Right ventricle myocardium superior (tissue), 1 donor: ENCODE data around the gene SLC49A4. TPM values are rescaled to one million over a fixed set of nuclear protein-coding genes. Genes with fewer than 3 reads are reported as not detected.
A peak's percentile ranks its signal among the peaks of the same experiment; 100 is the strongest.
"Not testable (repeated sequence)": the region's sequence is repeated elsewhere in the genome, so short reads cannot be mapped to it uniquely, and the experiment has no call there.

Source experiments
- ATAC-seq: fragments of 200-7000 bp; cut with Tn5 transposase; one replicate; pipeline ENCODE4 v1.9.1; 2020; ENCODE audit warnings: mild to moderate bottlenecking; ENCODE audit not compliant: poor library complexity
- DNase-seq: peaks from one replicate; pipeline ENCODE4 v3.0.0-alpha.2; 2020
- intact Hi-C: fragments of 100-400 bp; cut with DNase I; formaldehyde crosslinking; loops from one replicate; pipeline ENCODE4 v1.11.2; 2022
- long read RNA-seq: library from polyadenylated mRNA; unstranded; transcript quantifications from one replicate; pipeline ENCODE4 v2.0.0, GENCODE V29; 2021
- total RNA-seq: library from RNA; stranded (reverse); fragmentation: NEBNext Ultra II Directional; extraction: Animal tissue kit (Norgen Biotek cat#: 25700); gene quantifications from one replicate; pipeline ENCODE4 v1.2.1, GENCODE V29; 2021
- donor health status: DM: no; HTN: yes; CAD: no; lungs with severe emphysema.

Gene SLC49A4
- 15.0 TPM for total RNA-seq
- long read RNA-seq, transcript DIRC2-201 (9 exons, 3,596 nt) = major isoform, 79 of 81 reads
- long read RNA-seq, partial matches to known transcripts = 2 of 81 reads
- long read RNA-seq, other reads (novel, unspliced or antisense) = 0 of 81 reads

DNA sequence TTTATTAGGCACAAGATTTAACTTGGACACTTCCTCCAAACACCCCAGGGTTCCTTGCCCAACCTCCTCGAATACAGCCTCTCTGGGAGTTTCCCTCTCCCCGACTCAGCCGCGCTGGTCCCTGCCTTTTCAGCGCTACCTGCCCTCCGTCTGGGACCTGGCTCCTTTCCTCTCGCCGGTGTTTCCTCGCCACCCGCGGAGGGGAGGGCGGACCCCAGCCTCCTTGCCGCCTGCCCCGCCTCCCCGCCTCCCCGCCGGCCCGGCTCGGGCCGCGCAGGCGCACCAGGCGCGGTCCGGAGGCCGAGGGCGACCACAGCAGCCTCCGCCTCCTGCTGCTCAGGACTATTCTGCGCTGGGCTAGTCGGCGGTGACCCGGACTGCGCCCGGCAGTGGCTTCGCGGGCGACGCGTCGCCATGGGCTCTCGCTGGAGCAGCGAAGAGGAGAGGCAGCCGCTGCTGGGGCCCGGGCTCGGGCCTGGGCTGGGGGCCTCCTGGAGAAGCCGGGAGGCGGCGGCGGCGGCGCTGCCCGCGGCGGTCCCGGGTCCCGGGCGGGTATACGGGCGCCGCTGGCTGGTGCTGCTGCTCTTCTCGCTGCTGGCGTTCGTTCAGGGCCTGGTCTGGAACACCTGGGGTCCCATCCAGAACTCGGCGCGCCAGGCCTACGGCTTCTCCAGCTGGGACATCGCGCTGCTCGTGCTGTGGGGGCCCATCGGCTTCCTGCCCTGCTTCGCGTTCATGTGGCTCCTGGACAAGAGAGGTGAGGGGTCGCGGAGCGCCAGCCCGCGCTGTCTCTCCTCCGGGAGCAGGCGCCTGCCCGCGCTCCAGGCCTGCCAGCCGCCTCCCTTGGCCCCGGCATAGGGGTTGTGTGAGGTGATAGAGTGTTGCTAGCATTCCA, at the start of gene SLC49A4:
Gene SLC49A4 (plus strand): TSS at position 291 of the 895 bp plus-strand sequence. CDS start 124 bp downstream, at position 415.
- ATAC-seq (peak; percentile 93), DNase-seq (peak; percentile 87)
- intact Hi-C loops = no loop called here

- intact Hi-C loops = no loop called here
- ATAC-seq (no peak), DNase-seq (no peak)
These were observed 49.4 kb upstream of the SLC49A4 start for GRCh38 chr3:122745369-122746021.

GRCh38 chr3:122747295-122747694, 47.6 kb upstream of the SLC49A4 start:
- ATAC-seq, DNase-seq, intact Hi-C loops: not testable (repeated sequence)

GRCh38 chr3:122748347-122748746, 46.5 kb upstream of the SLC49A4 start:
- intact Hi-C loops = no loop called here
- no peak for DNase-seq
- ATAC-seq = no peak

GRCh38 chr3:122754929-122755328, 39.9 kb upstream of the SLC49A4 start:
- ATAC-seq = no peak
- DNase-seq = no peak
- intact Hi-C loops = no loop called here

DNA sequence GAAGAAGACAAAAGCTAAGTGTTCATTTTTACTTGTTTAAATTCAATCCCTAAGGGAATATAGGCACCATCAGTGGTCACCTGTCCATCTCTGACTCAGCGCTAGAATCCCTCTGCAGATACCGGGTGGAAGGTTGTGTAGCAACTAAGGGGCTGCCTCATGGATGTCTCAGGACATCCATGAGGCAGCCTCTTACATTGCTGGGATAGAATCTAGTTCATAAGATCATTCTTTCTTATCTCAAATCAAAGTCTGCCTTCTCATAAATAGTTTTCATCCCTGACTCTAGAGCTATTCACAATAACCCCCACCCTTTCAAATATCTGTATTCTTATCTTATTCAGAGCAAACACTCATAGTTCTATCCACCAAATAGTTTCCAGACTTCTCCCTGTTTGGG, 39.4 kb upstream of the SLC49A4 start:
- ATAC-seq (no peak), DNase-seq (no peak)
- intact Hi-C loops = no loop called here

DNA sequence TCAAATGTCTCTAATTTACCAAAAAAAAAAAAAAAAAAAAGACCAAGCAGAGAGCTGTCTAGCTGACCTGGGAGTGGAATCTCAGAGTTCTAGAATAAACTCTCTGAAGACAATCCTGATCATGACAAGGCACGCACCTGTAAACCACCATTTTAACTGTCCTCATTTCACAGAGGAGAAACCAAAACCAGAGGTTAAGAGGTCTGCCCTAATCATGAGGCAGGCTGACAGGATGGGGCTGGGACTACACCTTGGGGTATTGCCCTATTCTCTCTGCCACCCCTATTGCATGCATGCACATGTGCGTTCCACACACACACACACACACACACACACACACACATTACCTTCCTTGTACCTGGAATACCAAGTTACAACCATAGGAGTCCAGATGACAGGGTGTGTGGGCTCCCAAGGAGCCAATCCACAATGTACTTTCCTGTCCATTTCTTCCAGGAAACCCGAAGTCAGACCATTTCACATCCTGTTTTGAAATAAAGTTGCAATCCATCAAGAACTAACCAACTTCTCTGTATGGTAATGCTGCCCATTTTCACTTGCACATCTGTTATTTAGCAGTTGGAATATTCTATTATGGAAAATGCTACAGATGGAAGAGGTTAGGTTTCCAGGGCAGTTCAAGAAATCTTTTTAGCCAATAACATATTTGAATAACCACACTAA, 35.9 kb upstream of the SLC49A4 start:
- intact Hi-C loops = no loop called here
- no peak for DNase-seq
- peak; percentile 49 for ATAC-seq

DNA sequence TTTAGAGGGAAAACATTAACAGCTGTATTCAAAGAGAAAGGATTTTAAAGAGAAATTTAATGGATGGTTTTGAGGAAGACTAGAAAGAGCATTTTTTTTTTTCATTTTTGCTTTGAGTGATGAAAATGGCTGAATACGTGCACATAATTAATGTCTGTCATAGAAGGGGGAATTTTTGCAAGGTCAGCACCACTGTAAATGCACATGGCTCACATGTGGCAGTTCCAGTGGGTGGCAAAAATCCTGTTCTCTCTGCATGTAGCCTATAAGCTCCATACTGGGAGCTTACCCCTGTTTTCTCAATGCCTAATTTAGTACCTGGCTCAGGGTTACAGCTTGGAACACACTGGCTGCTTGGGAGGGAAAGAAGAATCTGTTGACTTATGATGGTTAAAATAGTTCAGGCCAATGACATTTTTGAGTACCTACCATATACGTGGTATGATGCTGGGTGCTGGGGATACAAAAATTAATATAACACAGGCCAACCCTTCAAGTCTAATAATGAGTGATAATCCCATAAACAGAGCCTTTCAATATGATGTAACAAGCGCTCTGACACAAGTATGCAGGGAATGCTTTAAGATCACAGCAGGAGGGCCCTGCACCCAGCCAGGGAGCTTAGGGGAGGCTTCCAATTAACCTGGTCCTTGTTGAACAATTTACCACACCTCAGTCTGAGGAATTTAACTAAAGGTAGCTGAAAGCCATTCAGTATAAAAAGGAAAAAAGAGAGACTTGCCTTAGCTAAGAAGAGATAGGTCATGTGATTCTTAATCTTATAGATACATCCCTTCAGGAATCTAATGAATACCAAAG, 34.2 kb upstream of the SLC49A4 start:
- intact Hi-C loops = no loop called here
- ATAC-seq = peak; percentile 40

DNA sequence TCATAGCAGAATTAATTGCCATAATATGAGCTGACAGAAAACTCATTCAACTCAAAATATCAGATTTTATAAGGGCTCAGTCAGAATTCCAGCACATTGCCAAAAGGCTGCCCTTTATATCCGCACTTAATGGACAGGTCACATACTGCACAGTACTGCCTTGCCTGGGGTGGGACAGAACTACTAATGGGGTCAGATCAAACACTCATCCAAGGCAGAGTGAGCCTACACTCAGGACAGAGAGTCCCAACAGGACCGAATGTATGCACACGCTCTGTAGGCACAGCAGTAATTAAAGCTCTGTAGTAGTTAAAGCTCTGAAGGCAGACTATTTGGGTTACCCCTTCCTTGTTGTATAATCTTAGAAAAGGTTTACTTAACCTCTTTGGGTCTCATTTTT, 28.4 kb upstream of the SLC49A4 start:
- intact Hi-C loops = no loop called here
- no peak for DNase-seq
- no peak for ATAC-seq

More for the DNA sequence above, 34.2 kb upstream of the SLC49A4 start:
- DNase-seq = no peak

- peak; percentile 61 for ATAC-seq
- intact Hi-C loops = no loop called here
These were observed 27.1 kb upstream of the SLC49A4 start for GRCh38 chr3:122767540-122768372.

DNA sequence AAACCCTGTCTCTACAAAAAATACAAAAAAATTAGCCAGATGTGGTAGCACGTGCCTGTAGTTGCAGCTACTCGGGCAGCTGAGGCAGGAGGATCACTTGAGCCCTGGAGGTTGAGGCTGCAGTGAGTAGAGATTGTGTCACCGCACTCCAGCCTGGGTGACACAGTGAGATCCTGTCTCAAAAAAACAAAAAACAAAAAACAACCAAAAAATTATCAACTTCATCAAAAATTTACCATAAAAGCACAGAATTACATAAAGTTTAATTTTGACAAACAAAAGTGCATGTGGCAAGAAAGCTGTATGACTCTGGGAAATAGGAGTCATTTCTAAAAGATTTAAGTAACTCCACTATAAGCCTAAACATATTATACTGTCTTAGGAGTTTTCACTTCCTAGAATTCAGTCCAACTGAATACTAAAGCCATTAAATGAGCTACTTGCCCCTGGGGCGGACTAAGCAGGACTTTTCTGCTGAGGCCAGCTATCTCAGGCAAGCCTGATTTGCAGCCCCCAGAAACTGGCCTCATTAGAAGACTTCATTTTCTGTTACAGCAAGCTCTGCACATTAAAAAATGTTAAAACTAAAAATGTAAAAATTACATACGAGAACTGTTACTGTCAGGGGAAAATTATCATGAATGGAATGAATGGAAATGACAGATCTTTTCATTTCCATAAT, 24.2 kb upstream of the SLC49A4 start:
- ATAC-seq = no peak
- intact Hi-C loops = no loop called here
- no peak for DNase-seq

More at GRCh38 chr3:122767540-122768372, 27.1 kb upstream of the SLC49A4 start:
- DNase-seq = no peak

DNA sequence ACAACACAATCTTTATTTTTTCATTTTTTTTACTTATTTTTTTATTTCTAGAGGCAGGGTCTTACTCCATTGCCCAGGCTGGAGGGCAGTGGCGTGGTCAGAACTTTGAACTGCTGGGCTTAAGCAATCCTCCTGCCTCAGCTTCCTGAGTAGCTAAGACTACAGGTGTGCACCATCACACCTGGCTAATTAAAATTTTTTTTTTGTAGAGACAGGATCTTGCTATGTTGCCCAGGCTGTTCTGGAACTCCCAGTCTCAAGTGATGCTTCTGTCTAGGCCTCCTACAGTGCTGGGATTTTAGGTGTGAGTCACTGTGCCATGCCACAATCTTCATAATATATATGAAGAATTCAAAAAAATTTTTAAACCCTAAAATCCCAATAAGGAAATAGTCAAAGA, 22.0 kb upstream of the SLC49A4 start:
- DNase-seq (no peak), ATAC-seq (no peak)
- intact Hi-C loops = no loop called here

GRCh38 chr3:122773944-122774509, 20.8 kb upstream of the SLC49A4 start:
- peak; percentile 50 for ATAC-seq

DNA sequence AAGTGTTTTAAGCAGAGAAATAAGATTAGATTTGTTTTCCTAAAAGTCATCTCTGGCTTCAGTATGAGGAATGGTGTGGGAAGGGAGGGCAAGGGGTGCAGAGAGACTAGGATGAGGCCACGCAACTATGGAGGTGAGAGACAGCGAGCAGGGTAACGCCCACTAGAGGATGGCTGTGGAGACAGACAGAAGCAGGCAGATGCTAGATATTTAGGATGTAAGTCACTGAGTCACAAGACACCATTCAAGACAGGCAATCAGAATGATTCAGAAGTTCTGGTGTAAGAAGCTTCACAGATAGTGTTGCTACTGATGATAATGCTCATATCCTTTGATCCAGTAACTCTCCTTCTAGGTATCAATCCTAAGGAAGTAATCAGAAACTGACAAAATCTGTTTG, 20.3 kb upstream of the SLC49A4 start:
- intact Hi-C loops = no loop called here
- ATAC-seq = no peak
- no peak for DNase-seq

More at GRCh38 chr3:122773944-122774509, 20.8 kb upstream of the SLC49A4 start:
- intact Hi-C loops = no loop called here
- DNase-seq = no peak

- DNase-seq (no peak), ATAC-seq (peak; percentile 64)
- intact Hi-C loops = no loop called here
These were observed 18.0 kb upstream of the SLC49A4 start for GRCh38 chr3:122776675-122777468.

- no peak for ATAC-seq
- no peak for DNase-seq
- intact Hi-C loops = no loop called here
These were observed 17.3 kb upstream of the SLC49A4 start for GRCh38 chr3:122777563-122777962.
